HG03342 (cell line): ENCODE measurements around the gene ALKBH5.

Experiments
- ATAC-seq: cut with Tn5 transposase; IDR thresholded peaks from one replicate; pipeline ENCODE4 v1.9.1; 2021; ENCODE audit warnings: mild to moderate bottlenecking, moderate library complexity; ENCODE audit not compliant: unreplicated experiment

ALKBH5 gene

GRCh38 chr17:18238299-18238698, 54.7 kb downstream of the ALKBH5 start:
- no peak for ATAC-seq

GRCh38 chr17:18240449-18240848, 56.8 kb downstream of the ALKBH5 start:
- no peak for ATAC-seq

DNA sequence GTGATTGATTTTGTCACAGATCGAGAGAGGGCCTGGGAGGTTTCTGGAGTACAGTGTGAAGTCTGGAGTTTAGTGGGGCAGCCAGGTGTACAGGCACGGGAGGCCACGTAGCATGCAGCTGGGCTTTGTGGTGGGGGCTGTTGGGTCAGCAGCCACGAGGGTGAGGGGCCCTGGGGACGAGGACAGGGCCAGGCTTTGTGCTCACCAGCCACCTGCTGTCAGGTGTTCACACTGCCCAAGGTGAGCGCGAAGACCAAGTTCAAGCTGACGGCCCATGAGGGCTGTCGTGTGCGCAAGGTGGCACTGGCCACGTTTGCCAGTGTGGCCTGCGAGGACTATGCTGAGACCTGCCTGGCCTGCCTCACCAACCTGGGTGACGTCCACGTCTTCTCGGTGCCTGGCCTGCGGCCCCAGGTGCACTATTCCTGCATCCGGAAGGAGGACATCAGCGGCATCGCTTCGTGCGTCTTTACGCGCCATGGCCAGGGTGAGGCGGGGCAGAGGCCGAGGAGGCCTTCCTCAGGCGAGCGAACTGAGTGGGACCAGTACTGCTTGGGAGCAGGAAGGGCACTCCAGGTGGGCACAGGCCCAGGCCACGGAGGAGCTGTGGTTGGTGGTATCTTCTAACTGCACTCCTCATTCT, 57.7 kb downstream of the ALKBH5 start:
- ATAC-seq, result no peak

DNA sequence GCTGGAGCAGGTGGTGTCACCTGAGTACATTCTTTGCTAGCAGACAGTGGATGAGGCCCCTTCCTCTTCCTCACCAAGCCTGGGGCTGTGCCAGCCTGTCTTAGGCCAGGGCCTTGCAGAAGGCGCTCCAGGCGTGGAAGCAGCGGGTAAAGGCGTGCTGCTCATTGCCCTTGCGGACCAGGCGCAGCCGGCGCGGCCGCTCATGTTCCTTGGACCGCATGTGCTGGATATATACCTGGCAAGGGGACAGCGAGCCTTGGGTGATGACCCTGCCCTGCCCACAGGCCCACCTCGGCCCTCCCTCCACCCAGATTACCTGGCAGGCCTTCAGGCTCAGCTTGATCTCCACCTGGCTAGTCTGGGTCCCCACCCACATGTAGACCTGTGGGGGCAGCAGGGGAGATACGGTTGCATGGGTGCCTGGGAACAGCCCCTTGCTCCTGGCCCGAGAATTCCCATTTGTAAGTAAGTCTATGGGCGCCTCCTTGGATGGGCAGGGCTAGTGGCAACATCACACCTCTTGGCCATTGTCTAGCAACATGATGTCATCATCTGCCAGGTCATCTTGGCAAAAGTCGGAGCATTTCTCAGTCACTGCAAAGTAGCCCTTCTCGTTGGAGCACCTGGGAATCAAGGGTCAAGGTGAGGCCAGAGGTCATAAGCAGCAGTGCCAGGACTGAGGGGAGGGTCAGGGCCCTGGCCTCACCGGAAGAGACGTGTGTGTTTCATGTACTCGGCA, 61.6 kb downstream of the ALKBH5 start:
- no peak for ATAC-seq

- no peak for ATAC-seq
Observed at GRCh38 chr17:18246109-18246725, 62.6 kb downstream of the ALKBH5 start.

GRCh38 chr17:18246880-18247612, 63.4 kb downstream of the ALKBH5 start:
- ATAC-seq, result no peak

GRCh38 chr17:18247613-18248001, 64.0 kb downstream of the ALKBH5 start:
- ATAC-seq, result no peak

- no peak for ATAC-seq
Observed at GRCh38 chr17:18248300-18248731, 64.7 kb downstream of the ALKBH5 start.

- ATAC-seq, result no peak
Observed at GRCh38 chr17:18248811-18249210, 65.2 kb downstream of the ALKBH5 start.

DNA sequence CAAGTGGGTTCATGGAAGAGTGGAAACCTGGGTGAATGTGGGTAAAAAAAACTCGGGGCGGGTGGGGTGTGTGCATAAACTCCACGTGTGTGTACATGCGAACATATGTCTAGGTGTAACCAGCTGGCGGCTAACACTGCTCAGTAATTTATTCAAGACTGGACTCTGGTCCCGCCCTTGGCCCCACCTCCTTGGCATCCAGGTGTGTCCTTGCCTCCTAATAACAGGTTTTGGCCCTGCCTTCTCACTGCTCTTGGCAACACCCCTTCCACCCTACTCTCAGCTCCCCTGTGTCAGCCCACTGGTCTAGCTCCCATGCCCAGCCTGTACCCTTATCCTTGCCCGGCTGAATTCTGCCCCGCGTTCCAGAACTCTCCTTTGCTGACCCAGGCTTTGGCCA, 66.6 kb downstream of the ALKBH5 start:
- no peak for ATAC-seq

DNA sequence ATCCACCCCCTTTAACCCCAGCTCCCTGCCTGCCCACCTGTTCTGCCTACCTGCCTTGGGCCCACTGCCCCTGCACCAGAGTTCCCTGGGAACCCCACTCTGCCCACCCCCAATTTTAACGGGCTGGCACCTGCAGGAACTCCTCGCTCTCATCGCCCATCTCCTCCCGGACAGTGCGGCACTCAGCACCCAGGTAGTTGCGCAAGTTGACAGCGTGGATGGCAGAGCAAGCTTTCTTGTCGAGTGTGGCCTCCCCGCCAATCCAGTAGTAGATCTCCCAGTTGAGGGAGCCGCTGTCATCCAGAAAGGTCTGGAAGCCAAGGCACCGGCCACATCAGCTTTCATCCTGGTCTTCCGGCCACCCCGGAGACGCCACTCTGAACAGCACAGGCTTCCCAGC, 67.1 kb downstream of the ALKBH5 start:
- ATAC-seq, result no peak

GRCh38 chr17:18251204-18251603, 67.6 kb downstream of the ALKBH5 start:
- no peak for ATAC-seq

- ATAC-seq, result no peak
Observed at GRCh38 chr17:18252160-18252559, 68.5 kb downstream of the ALKBH5 start.

DNA sequence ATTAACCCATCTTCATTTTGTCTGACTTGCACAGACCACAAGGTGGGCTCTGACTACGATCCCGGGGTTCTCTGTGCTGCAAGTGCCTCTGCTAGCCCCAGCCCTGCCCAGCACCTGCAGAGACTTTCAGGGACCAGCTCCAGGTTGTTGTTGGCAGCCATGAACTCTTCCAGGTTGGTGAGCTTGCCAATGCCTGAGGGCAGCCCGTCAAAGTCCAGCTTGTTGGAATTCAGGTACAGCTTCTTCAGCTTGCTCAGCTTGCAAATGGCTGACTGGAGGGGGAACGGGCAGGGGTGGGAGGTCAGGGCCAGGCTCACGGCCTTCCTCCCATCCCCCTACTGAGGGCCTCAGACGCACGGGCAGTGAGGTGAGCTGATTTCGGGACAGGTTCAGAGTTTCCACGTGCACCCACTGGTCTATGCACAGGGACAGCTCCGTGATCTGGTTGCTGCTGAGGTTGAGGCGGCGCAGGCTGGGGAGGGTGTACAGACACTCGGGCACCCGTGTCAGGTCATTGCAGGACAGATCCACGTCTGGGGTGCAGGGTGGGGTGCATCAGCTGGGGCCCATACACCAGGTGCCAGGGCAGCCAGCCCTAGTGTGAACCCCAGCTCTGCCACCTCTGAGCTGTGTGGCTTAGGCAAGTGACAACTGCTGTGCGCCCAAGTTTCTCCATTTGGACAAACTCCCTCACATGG, 69.7 kb downstream of the ALKBH5 start:
- ATAC-seq, result no peak

DNA sequence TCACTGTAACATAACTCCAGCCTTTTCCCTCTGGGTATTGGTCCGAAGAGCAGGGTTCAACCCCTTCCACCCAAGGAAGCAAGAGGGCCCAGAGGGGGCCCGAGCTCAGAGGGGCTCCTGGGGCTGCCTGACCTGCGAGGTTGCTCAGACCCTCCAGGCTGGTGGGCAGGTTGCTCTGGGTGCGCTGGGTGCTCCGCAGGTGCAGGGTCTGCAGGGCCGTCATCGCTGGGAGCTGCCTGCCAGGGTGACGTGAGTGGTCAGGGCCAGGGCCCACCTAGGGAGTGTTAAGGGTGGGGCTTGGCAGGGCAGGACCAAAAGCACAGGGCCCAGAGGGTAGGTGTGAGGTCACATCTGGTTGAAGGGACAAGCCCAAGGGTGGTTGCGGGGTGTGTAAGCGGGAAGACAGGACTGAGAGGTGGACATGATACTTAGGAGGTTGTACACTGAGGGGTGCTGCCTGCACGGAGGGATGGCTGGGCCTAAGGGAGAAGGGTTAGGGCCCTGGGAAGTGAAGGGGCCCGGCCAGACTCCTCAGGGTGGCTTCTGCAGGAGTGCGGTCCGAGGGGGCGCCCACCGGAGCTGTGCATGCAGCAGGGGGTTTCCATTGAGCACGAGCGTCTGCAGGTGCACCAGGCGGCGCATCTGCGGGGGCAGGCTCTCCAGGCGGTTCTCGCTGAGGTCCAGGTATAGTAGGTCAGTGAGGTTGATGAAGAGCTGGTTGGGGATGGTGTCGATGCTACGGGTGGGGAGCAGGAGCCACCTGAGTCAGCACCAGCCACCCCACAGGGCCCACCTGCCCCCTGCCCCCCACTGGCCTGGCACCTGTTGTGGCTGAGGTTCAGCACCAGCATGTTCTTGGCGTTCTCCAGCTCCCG, 70.6 kb downstream of the ALKBH5 start:
- ATAC-seq, result no peak

GRCh38 chr17:18254888-18255649, 71.4 kb downstream of the ALKBH5 start:
- no peak for ATAC-seq

- ATAC-seq, result no peak
Observed at GRCh38 chr17:18256351-18256750, 72.7 kb downstream of the ALKBH5 start.

DNA sequence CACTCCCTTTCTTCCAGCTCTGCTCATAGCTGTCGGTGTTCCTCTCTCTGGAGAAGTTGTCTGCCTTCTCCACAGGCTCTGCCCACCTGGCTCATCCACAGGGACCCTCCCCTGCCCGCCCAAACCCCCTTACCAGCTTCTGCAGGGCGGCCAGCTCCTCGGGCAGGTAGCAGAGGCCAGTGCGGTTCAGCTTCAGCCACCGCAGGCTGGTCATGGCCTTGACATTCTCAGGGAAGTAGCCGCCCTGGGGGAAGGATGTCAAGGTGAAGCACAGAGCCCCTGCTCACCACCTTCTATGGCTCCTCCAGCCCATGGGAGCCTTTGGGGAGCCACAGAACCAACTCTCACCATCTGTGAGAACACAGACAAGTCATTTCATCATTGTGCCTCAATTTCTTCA, 73.1 kb downstream of the ALKBH5 start:
- ATAC-seq, result no peak

DNA sequence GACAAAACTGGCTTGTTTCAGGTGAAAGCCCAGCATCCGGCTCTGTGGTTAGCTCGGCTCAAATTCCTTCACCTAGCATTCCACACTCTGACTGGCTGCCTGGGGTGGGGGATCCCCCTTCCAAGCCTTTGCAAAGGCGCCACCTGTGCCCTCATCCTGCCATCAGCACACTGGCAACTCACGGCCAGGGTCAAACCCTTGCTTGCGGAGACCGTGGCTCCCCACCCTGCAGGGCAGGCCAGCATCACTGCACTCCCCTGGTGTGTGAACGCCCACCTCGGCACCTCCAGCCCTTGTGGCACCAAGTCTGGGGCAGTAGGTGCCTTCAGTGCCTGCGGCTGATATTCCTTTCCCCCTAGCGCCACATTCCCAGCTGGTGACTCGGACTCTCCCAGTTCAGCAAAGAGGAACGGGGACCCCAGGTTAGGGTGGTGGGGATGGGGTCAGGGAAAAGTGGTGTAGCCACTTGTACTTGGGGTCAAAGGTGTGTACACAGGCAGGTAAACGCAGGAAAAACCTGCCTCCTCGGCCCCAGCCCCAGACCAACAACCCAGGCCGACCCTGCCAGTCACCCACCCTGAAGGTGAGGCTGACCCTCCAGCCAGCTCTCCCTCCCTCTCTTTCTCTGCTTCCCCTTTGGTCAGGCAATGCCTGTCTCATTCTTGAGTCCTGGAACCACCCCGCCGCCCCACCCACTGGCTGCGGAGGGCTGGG, 73.8 kb downstream of the ALKBH5 start:
- ATAC-seq, result no peak
